Measurements from ENCODE around the gene MBOAT1. TPM values are rescaled to one million over a fixed set of nuclear protein-coding genes. Genes with fewer than 3 reads are reported as not detected.
A peak's percentile ranks its signal among the peaks of the same experiment; 100 is the strongest.

The MBOAT1 gene
- total RNA-seq, 1 donor from 2014 or later = 4.6 TPM

GRCh38 chr6:20234136-20234535 is 21.9 kb upstream of the MBOAT1 start:
- ATAC-seq = no peak

GRCh38 chr6:20233007-20233730 is 20.9 kb upstream of the MBOAT1 start:
- DNase-seq (ENCODE audit: low spot score) (no peak), ATAC-seq (no peak)

More at GRCh38 chr6:20234136-20234535, 21.9 kb upstream of the MBOAT1 start:
- DNase-seq (ENCODE audit: low spot score) = no peak

- ATAC-seq (no peak), DNase-seq (ENCODE audit: low spot score) (no peak)
Observed at GRCh38 chr6:20232188-20232587, 19.9 kb upstream of the MBOAT1 start.

GRCh38 chr6:20230401-20231119 is 18.3 kb upstream of the MBOAT1 start:
- no peak for ATAC-seq

GRCh38 chr6:20229881-20230280 is 17.6 kb upstream of the MBOAT1 start:
- ATAC-seq (no peak), DNase-seq (ENCODE audit: low spot score) (no peak)

More at GRCh38 chr6:20230401-20231119, 18.3 kb upstream of the MBOAT1 start:
- no peak for DNase-seq (ENCODE audit: low spot score)

GRCh38 chr6:20227350-20227749 is 15.1 kb upstream of the MBOAT1 start:
- DNase-seq (ENCODE audit: low spot score) = no peak
- no peak for ATAC-seq

GRCh38 chr6:20223141-20223540 is 10.9 kb upstream of the MBOAT1 start:
- DNase-seq (ENCODE audit: low spot score) = no peak
- ATAC-seq = no peak

- ATAC-seq (no peak), DNase-seq (ENCODE audit: low spot score) (no peak)
Observed at GRCh38 chr6:20221421-20221820, 9.2 kb upstream of the MBOAT1 start.

GRCh38 chr6:20220359-20220758 is 8.1 kb upstream of the MBOAT1 start:
- DNase-seq (ENCODE audit: low spot score) = no peak
- no peak for ATAC-seq

- ATAC-seq = peak; percentile 28
Observed at GRCh38 chr6:20217891-20218290, 5.6 kb upstream of the MBOAT1 start.

GRCh38 chr6:20217324-20217855 is 5.1 kb upstream of the MBOAT1 start:
- DNase-seq (ENCODE audit: low spot score) = no peak
- ATAC-seq = no peak

More at GRCh38 chr6:20217891-20218290, 5.6 kb upstream of the MBOAT1 start:
- DNase-seq (ENCODE audit: low spot score) = no peak

- ATAC-seq = no peak
Observed at GRCh38 chr6:20215310-20215709, 3.0 kb upstream of the MBOAT1 start.

GRCh38 chr6:20213271-20213798 is 1.1 kb upstream of the MBOAT1 start:
- DNase-seq (ENCODE audit: low spot score) (no peak), ATAC-seq (no peak)

More at GRCh38 chr6:20215310-20215709, 3.0 kb upstream of the MBOAT1 start:
- no peak for DNase-seq (ENCODE audit: low spot score)

GRCh38 chr6:20211941-20212391 is 303 bp downstream of the MBOAT1 start:
- peak; percentile 66 for ATAC-seq
- no peak for DNase-seq (ENCODE audit: low spot score)

GRCh38 chr6:20211037-20211940 is 980 bp downstream of the MBOAT1 start:
- ATAC-seq (peak; percentile 8), DNase-seq (ENCODE audit: low spot score) (no peak)

GRCh38 chr6:20210158-20210557 is 2.1 kb downstream of the MBOAT1 start:
- ATAC-seq = no peak
- no peak for DNase-seq (ENCODE audit: low spot score)

- DNase-seq (ENCODE audit: low spot score) (no peak), ATAC-seq (no peak)
Observed at GRCh38 chr6:20208687-20209378, 3.4 kb downstream of the MBOAT1 start.

GRCh38 chr6:20207088-20207418 is 5.2 kb downstream of the MBOAT1 start:
- no peak for ATAC-seq
- DNase-seq (ENCODE audit: low spot score) = no peak

- no peak for ATAC-seq
- DNase-seq (ENCODE audit: low spot score) = no peak
Observed at GRCh38 chr6:20205722-20206161, 6.5 kb downstream of the MBOAT1 start.

- DNase-seq (ENCODE audit: low spot score) = no peak
- ATAC-seq = no peak
Observed at GRCh38 chr6:20204512-20204894, 7.8 kb downstream of the MBOAT1 start.
